Endometrial microvascular endothelial cells (primary cell): ENCODE data around the gene BLNK. TPM values are rescaled to one million over a fixed set of nuclear protein-coding genes. Genes with fewer than 3 reads are reported as not detected.
"Not testable (repeated sequence)": the region's sequence is repeated elsewhere in the genome, so short reads cannot be mapped to it uniquely, and the experiment has no call there.

ENCODE experiments used
- in situ Hi-C: cut with HindIII; loops from 2 replicates; pipeline ENCODE4 v1.10.0; 2017; ENCODE audit warnings: low sequenced_read_pairs, low pct_unique_long_range_greater_than_20kb; ENCODE audit errors: inconsistent ontology term
- total RNA-seq: library from RNA; depleted of rRNA; stranded (reverse); fragments of >200 nt; gene quantifications from one replicate; pipeline ENCODE4 v1.2.3, GENCODE V29; 2015; ENCODE audit errors: inconsistent ontology term

BLNK gene
- total RNA-seq, 1 donor from 2014 or later, result not detected

GRCh38 chr10:96236090-96236478, 35.3 kb downstream of the BLNK start:
- in situ Hi-C loops, result no loop called here

- in situ Hi-C loops, result no loop called here
Observed at GRCh38 chr10:96235326-96236089, 35.9 kb downstream of the BLNK start.

GRCh38 chr10:96233959-96234358, 37.4 kb downstream of the BLNK start:
- in situ Hi-C loops, result no loop called here

GRCh38 chr10:96230527-96230926, 40.8 kb downstream of the BLNK start:
- in situ Hi-C loops, result no loop called here

- in situ Hi-C loops, result no loop called here
Observed at GRCh38 chr10:96229568-96230030, 41.8 kb downstream of the BLNK start.

GRCh38 chr10:96228408-96228994, 42.9 kb downstream of the BLNK start:
- in situ Hi-C loops, result no loop called here

- in situ Hi-C loops, result no loop called here
Observed at GRCh38 chr10:96227206-96227605, 44.2 kb downstream of the BLNK start.

GRCh38 chr10:96225119-96225518, 46.2 kb downstream of the BLNK start:
- in situ Hi-C loops, result no loop called here

- in situ Hi-C loops, result no loop called here
Observed at GRCh38 chr10:96222908-96223307, 48.5 kb downstream of the BLNK start.

GRCh38 chr10:96222441-96222840, 48.9 kb downstream of the BLNK start:
- in situ Hi-C loops, result no loop called here

GRCh38 chr10:96218826-96219225, 52.5 kb downstream of the BLNK start:
- in situ Hi-C loops, result no loop called here

GRCh38 chr10:96217711-96218110, 53.7 kb downstream of the BLNK start:
- in situ Hi-C loops, result no loop called here

- in situ Hi-C loops, result no loop called here
Observed at GRCh38 chr10:96216775-96217174, 54.6 kb downstream of the BLNK start.

GRCh38 chr10:96212911-96213310, 58.5 kb downstream of the BLNK start:
- in situ Hi-C loops, result no loop called here

GRCh38 chr10:96211764-96212163, 59.6 kb downstream of the BLNK start:
- in situ Hi-C loops, result no loop called here

- in situ Hi-C loops, result no loop called here
Observed at GRCh38 chr10:96208946-96209345, 62.4 kb downstream of the BLNK start.

GRCh38 chr10:96208271-96208670, 63.1 kb downstream of the BLNK start:
- in situ Hi-C loops, result no loop called here

GRCh38 chr10:96205580-96205979, 65.8 kb downstream of the BLNK start:
- in situ Hi-C loops, result no loop called here

GRCh38 chr10:96201525-96201924, 69.8 kb downstream of the BLNK start:
- in situ Hi-C loops, result no loop called here

- in situ Hi-C loops, result not testable (repeated sequence)
Observed at GRCh38 chr10:96189505-96189904, 81.9 kb downstream of the BLNK start.

- in situ Hi-C loops, result no loop called here
Observed at GRCh38 chr10:96188916-96189315, 82.5 kb downstream of the BLNK start.
